GM23338 (cell line): Measurements from ENCODE around the gene RPL10L. TPM values are rescaled to one million over a fixed set of nuclear protein-coding genes. Genes with fewer than 3 reads are reported as not detected.
A peak's percentile ranks its signal among the peaks of the same experiment; 100 is the strongest.

Source experiments
- ATAC-seq: fragments of 200-7000 bp; cut with Tn5 transposase; 3 replicates; pipeline ENCODE4 v1.9.1; 2020
- DNase-seq: peaks from one replicate; pipeline ENCODE4 v3.0.0-alpha.2; 2015; ENCODE audit warnings: low spot score
- H2AFZ ChIP-seq: fragments of 200-600 bp; sonication (generic); 2 replicates; pipeline ENCODE4 v1.8.0; 2016; ENCODE audit warnings: antibody characterized with exemption, mild to moderate bottlenecking, moderate library complexity
- H3F3A ChIP-seq: fragments of 200-600 bp; sonication (generic); replicated peaks from 2 replicates; pipeline ENCODE4 v1.8.0; 2017; ENCODE audit warnings: antibody characterized with exemption, mixed run types, low read depth
- H3K27ac ChIP-seq: fragments of 200-600 bp; sonication (generic); 2 replicates; pipeline ENCODE4 v1.6.1; 2016; ENCODE audit warnings: low read depth
- H3K27me3 ChIP-seq: fragments of 200-600 bp; sonication (generic); 2 replicates; pipeline ENCODE4 v1.8.0; 2016; ENCODE audit warnings: mild to moderate bottlenecking, mixed run types, moderate library complexity; ENCODE audit not compliant: insufficient read depth
- H3K36me3 ChIP-seq: fragments of 200-600 bp; sonication (generic); 2 replicates; pipeline ENCODE4 v1.8.0; 2016; ENCODE audit warnings: mild to moderate bottlenecking; ENCODE audit not compliant: insufficient read depth
- H3K4me1 ChIP-seq: fragments of 200-600 bp; sonication (generic); 2 replicates; pipeline ENCODE4 v1.8.0; 2016; ENCODE audit warnings: mild to moderate bottlenecking, moderate library complexity; ENCODE audit not compliant: insufficient read depth
- H3K4me2 ChIP-seq: fragments of 200-600 bp; sonication (generic); 2 replicates; pipeline ENCODE4 v1.7.1; 2017; ENCODE audit warnings: mixed run types
- H3K4me3 ChIP-seq: fragments of 200-600 bp; sonication (generic); 2 replicates; pipeline ENCODE4 v1.6.1; 2016; ENCODE audit warnings: mixed run types
- H3K79me2 ChIP-seq: fragments of 200-600 bp; sonication (generic); replicated peaks from 2 replicates; pipeline ENCODE4 v1.8.0; 2017; ENCODE audit warnings: mild to moderate bottlenecking; ENCODE audit not compliant: insufficient read depth
- H3K9me2 ChIP-seq: fragments of 200-600 bp; sonication (generic); 2 replicates; pipeline ENCODE4 v1.8.0; 2017; ENCODE audit not compliant: insufficient read depth
- H4K20me1 ChIP-seq: fragments of 200-600 bp; sonication (generic); replicated peaks from 2 replicates; pipeline ENCODE4 v1.8.0; 2017; ENCODE audit warnings: mild to moderate bottlenecking; ENCODE audit not compliant: insufficient read depth
- H3K27ac Mint-ChIP-seq: 2 replicates; pipeline ENCODE4 v1.8.0; 2020; ENCODE audit warnings: inconsistent platforms, mild to moderate bottlenecking, moderate library complexity, mixed read lengths
- H3K27me3 Mint-ChIP-seq: 3 replicates; pipeline ENCODE4 v1.8.0; 2022; ENCODE audit warnings: low read depth, mild to moderate bottlenecking, moderate library complexity, mixed read lengths, inconsistent platforms; ENCODE audit not compliant: insufficient read depth, poor library complexity
- H3K36me3 Mint-ChIP-seq: 3 replicates; pipeline ENCODE4 v1.8.0; 2021; ENCODE audit warnings: low read depth, mild to moderate bottlenecking, inconsistent platforms, moderate library complexity, mixed read lengths
- H3K4me1 Mint-ChIP-seq: 3 replicates; pipeline ENCODE4 v1.8.0; 2020; ENCODE audit warnings: mild to moderate bottlenecking, inconsistent platforms, mixed read lengths
- H3K4me3 Mint-ChIP-seq: 3 replicates; pipeline ENCODE4 v1.8.0; 2021; ENCODE audit warnings: moderate library complexity, mild to moderate bottlenecking, inconsistent platforms, mixed read lengths
- H3K9me3 Mint-ChIP-seq: 3 replicates; pipeline ENCODE4 v1.8.0; 2020; ENCODE audit warnings: moderate library complexity, mild to moderate bottlenecking, inconsistent platforms, mixed read lengths
- CREB1 ChIP-seq: fragments of 250-450 bp; sonication (Bioruptor Pico); IDR thresholded peaks from 2 replicates; pipeline ENCODE4 v1.5.0; 2020; ENCODE audit warnings: low read depth, mild to moderate bottlenecking, moderate library complexity
- ETS1 ChIP-seq: IDR thresholded peaks from 2 replicates; pipeline ENCODE4 v1.6.1; 2016; ENCODE audit warnings: antibody characterized with exemption
- POLR2AphosphoS5 ChIP-seq: IDR thresholded peaks from 2 replicates; pipeline ENCODE4 v1.6.1; 2016; ENCODE audit warnings: antibody characterized with exemption, low read depth
- REST ChIP-seq: IDR thresholded peaks from one replicate; pipeline ENCODE4 v1.6.1; 2018; ENCODE audit warnings: antibody characterized with exemption; ENCODE audit not compliant: unreplicated experiment
- STAT1 ChIP-seq: IDR thresholded peaks from one replicate; pipeline ENCODE4 v1.6.1; 2016; ENCODE audit warnings: antibody characterized with exemption; ENCODE audit not compliant: unreplicated experiment
- ZNF462 ChIP-seq: fragments of 250-450 bp; sonication (Bioruptor Pico); IDR thresholded peaks from 2 replicates; pipeline ENCODE4 v1.5.0; 2020; ENCODE audit warnings: mild to moderate bottlenecking, moderate library complexity
- long read RNA-seq: library from polyadenylated mRNA; unstranded; transcript quantifications from one replicate; pipeline ENCODE4 v2.0.0, GENCODE V29; 2020; ENCODE audit not compliant: unreplicated experiment
- polyA plus RNA-seq: library from polyadenylated mRNA; unstranded; fragments of >200 nt; fragmentation: Nextera tagmentation; extraction: Ambion mirVana; gene quantifications from 2 replicates; pipeline ENCODE4 v1.2.1, GENCODE V29; 2016
- total RNA-seq: library from RNA; depleted of rRNA; stranded (reverse); fragments of >200 nt; shearing (Covaris generic); gene quantifications from 2 replicates; pipeline ENCODE4 v1.2.3, GENCODE V29; 2014; rRNA removed
- TF ChIP-seq, protein P1 (sequence below), 2 experiments: fragments of 200-600 bp in 1 of 2; sonication (generic) in 1 of 2; conservative IDR thresholded peaks; 2 replicates each; pipeline versions ENCODE4 v1.5.1 to v1.6.1; 2016 to 2017; ENCODE audit warnings: antibody characterized with exemption in 2 of 2, low read depth in 2 of 2, mild to moderate bottlenecking in 2 of 2, moderate library complexity in 1 of 2

Gene RPL10L
- total RNA-seq = not detected in 2 replicates
- polyA plus RNA-seq = not detected in 2 replicates
- long read RNA-seq = 0 reads

DNA sequence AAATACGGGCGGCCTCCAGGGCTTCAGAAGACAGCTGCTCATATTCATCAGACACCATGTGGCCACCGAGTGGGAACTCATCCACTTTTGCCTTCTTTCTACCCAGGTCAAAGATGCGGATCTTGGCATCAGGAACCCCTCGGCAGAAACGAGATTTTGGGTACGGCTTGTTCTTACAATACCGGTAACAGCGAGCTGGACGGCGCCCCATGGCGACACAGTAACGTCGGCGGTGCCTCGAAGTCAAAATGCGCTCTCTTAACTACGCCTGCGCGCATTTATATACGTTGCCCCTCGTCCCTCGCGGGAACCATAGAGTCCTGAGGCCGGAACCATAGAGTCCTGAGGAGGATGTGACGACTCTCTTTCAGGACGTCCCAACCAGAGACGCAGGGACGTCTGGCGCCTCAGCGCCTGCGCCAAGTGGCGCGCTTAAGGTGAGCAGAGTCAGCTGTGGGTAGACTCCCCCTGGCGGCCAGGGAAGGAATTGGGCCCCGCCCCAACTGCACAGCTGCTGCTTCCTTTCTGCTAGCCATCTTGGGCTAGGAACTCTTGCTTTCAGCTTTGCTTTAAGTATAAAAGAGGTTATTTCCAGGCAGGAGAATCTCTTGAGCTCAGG lies at the start of gene RPL10L:
Gene RPL10L, minus strand, starts transcription at position 256 of the 619 bp plus-strand sequence. Its CDS starts 45 bp downstream, at position 211.
- TF ChIP-seq STAT1 = no peak
- TF ChIP-seq, protein P1, sequence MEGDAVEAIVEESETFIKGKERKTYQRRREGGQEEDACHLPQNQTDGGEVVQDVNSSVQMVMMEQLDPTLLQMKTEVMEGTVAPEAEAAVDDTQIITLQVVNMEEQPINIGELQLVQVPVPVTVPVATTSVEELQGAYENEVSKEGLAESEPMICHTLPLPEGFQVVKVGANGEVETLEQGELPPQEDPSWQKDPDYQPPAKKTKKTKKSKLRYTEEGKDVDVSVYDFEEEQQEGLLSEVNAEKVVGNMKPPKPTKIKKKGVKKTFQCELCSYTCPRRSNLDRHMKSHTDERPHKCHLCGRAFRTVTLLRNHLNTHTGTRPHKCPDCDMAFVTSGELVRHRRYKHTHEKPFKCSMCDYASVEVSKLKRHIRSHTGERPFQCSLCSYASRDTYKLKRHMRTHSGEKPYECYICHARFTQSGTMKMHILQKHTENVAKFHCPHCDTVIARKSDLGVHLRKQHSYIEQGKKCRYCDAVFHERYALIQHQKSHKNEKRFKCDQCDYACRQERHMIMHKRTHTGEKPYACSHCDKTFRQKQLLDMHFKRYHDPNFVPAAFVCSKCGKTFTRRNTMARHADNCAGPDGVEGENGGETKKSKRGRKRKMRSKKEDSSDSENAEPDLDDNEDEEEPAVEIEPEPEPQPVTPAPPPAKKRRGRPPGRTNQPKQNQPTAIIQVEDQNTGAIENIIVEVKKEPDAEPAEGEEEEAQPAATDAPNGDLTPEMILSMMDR (conservative IDR thresholded peaks at IDR 0.05; ENCODE audit: low read depth in 2 of 2) = peak; percentile 73 to 75
- no peak within 1 kb of the TSS for H3K4me3 ChIP-seq
- Mint-ChIP-seq H3K9me3 (no peaks in the 10 kb centered on the region), H3K27me3 (no peaks in the 10 kb centered on the region), H3K4me1 (no peaks in the 10 kb centered on the region; the same call in 2 of the 3 replicates), H3K4me3 (no peak within 1 kb of the TSS), H3K36me3 (no peaks in the 10 kb centered on the region), H3K27ac (no peak within 1 kb of the TSS)
- peak within 1 kb of the TSS; percentile 88; the same call in 1 of the 2 replicates for H2AFZ ChIP-seq
- H3K4me1 ChIP-seq = no peaks in the 10 kb centered on the region
- peak; percentile 82 for ATAC-seq
- no peaks in the 10 kb centered on the region for H4K20me1 ChIP-seq
- no peak within 1 kb of the TSS for H3K4me2 ChIP-seq
- H3K27ac ChIP-seq = no peak within 1 kb of the TSS
- DNase-seq = peak; percentile 77
- no peaks in the 10 kb centered on the region for H3K27me3 ChIP-seq
- no peaks in the 10 kb centered on the region for H3K79me2 ChIP-seq
- H3F3A ChIP-seq = no peaks in the 10 kb centered on the region
- no peaks in the 10 kb centered on the region for H3K36me3 ChIP-seq
- no peaks in the 10 kb centered on the region for H3K9me2 ChIP-seq

DNA sequence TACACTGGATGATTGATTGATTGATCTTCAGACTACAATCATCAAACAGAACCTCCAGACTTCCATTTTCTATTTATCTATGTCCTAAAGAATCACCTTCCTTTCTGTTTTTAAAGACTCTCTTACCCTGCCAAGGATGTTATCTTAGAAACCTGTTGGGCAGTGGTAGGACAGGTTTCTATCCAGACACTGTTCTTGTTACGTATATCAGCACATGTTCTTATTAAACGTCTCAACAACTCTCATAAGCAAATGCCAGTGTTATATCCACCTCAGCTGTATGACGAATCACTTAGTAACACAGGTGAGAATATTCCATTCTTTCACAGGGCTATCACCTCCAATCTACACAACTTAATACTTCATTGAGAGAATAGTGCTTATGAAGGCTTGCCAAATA lies 40.2 kb upstream of the RPL10L start:
- Mint-ChIP-seq H3K27ac (no peak overlapping the region), H3K27me3 (no peaks in the 10 kb centered on the region), H3K9me3 (no peaks in the 10 kb centered on the region), H3K4me3 (no peak overlapping the region), H3K36me3 (no peaks in the 10 kb centered on the region), H3K4me1 (peaks cover 6% of the 10 kb centered on the region; the same call in 2 of the 3 replicates)
- Histone ChIP-seq H4K20me1 (no peaks in the 10 kb centered on the region), H2AFZ (no peak overlapping the region), H3K27me3 (no peaks in the 10 kb centered on the region), H3K4me2 (no peak overlapping the region), H3K9me2 (0 out of 2 replicates have a peak, but pooled peaks cover 6% of the 10 kb centered on the region), H3K36me3 (no peaks in the 10 kb centered on the region), H3K79me2 (no peaks in the 10 kb centered on the region), H3K4me3 (no peak overlapping the region), H3K27ac (no peak overlapping the region), H3K4me1 (no peaks in the 10 kb centered on the region), H3F3A (no peaks in the 10 kb centered on the region)
- TF ChIP-seq ZNF462 (CRISPR knock-in tag) = no peak
- TF ChIP-seq ETS1 = no peak
- no peak for TF ChIP-seq POLR2AphosphoS5
- TF ChIP-seq CREB1 = no peak
- TF ChIP-seq REST = no peak
- ATAC-seq = no peak
- DNase-seq = no peak
